Measurements from ENCODE around the gene RHOC.

- no peak for TF ChIP-seq CTCF (IDR thresholded peaks at IDR 0.05; ENCODE audit: insufficient read depth, low read length, poor library complexity, severe bottlenecking)
- no peak for TF ChIP-seq EZH2phosphoT487 (conservative IDR thresholded peaks at IDR 0.05; ENCODE audit: low read length)
Observed at GRCh38 chr1:112712191-112712590, 5.3 kb upstream of the RHOC start.

All from SU-DHL-6 (cell line).